Measurements from ENCODE around the gene LDLRAD2. TPM values are rescaled to one million over a fixed set of nuclear protein-coding genes. Genes with fewer than 3 reads are reported as not detected.

Gene LDLRAD2
- total RNA-seq, 1 experiment from 2014 or later, result not detected

DNA sequence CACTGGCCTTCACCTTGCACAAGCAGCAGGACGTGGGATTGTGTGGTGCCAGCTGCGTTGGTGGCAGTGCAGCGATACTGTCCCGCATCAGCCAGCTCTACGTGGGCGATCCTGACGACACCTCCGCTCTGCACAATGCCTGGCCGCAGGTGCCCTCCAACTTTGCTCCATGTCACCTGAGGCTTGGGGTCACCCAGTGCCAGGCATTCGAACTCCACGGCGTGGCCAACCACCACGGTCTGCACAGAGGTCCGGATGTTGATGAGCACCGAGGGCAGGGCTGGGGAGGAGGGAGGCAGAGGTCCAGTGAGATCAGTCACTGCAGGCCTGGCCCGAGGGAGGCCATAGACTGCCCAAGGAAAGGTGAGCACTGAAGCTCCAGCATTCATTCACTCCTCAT lies 22.6 kb downstream of the LDLRAD2 start:
- no peak overlapping the region for H3K4me3 ChIP-seq (replicated peaks in 1 of 2; ENCODE audit: low read depth in 1 of 2, low read length in 2 of 2)
- RAD21 ChIA-PET (ENCODE audit: low non-redundant PET in 1 of 2, low total read pairs in 2 of 2, uncharacterized antibody in 2 of 2, unreplicated experiment in 2 of 2), result no interaction called here
- no TSS peak for BruUV-seq (replicated peaks)
- no peaks in the 10 kb centered on the region for H4K20me1 ChIP-seq (ENCODE audit: insufficient read depth)
- no peak overlapping the region for H3K4me2 ChIP-seq (ENCODE audit: low read length)
- TF ChIP-seq FOSL1 (IDR thresholded peaks at IDR 0.05; ENCODE audit: low read depth) (no peak), POLR2A (IDR thresholded peaks at IDR 0.05; ENCODE audit: borderline replicate concordance, extremely low read depth, insufficient read depth, insufficient read length) (no peak), CBX3 (IDR thresholded peaks at IDR 0.05; ENCODE audit: low read depth) (no peak), ZFX (IDR thresholded peaks at IDR 0.05) (no peak), POLR2AphosphoS5 (IDR thresholded peaks at IDR 0.05; ENCODE audit: low read depth, low read length) (no peak), JUND (IDR thresholded peaks at IDR 0.05) (no peak), SP1 (IDR thresholded peaks at IDR 0.05; ENCODE audit: low read depth) (no peak), SRF (IDR thresholded peaks at IDR 0.05; ENCODE audit: low read depth) (no peak), TCF7L2 (IDR thresholded peaks at IDR 0.05; ENCODE audit: borderline replicate concordance, extremely low read depth, insufficient read depth, insufficient read length) (no peak), EZH2phosphoT487 (IDR thresholded peaks at IDR 0.05; ENCODE audit: borderline replicate concordance) (no peak), ELF1 (IDR thresholded peaks at IDR 0.05; ENCODE audit: borderline replicate concordance, low read depth) (no peak), YY1 (IDR thresholded peaks at IDR 0.05; ENCODE audit: extremely low read depth, insufficient replicate concordance, low read depth, low read length) (no peak), RAD21 (IDR thresholded peaks at IDR 0.05; ENCODE audit: low read depth) (no peak), ZNF274 (IDR thresholded peaks at IDR 0.05; ENCODE audit: low read depth, low read length) (no peak), SIN3A (IDR thresholded peaks at IDR 0.05; ENCODE audit: low read depth) (no peak), CEBPB (IDR thresholded peaks at IDR 0.05; ENCODE audit: low read depth) (no peak)
- TF ChIP-seq, protein P1, sequence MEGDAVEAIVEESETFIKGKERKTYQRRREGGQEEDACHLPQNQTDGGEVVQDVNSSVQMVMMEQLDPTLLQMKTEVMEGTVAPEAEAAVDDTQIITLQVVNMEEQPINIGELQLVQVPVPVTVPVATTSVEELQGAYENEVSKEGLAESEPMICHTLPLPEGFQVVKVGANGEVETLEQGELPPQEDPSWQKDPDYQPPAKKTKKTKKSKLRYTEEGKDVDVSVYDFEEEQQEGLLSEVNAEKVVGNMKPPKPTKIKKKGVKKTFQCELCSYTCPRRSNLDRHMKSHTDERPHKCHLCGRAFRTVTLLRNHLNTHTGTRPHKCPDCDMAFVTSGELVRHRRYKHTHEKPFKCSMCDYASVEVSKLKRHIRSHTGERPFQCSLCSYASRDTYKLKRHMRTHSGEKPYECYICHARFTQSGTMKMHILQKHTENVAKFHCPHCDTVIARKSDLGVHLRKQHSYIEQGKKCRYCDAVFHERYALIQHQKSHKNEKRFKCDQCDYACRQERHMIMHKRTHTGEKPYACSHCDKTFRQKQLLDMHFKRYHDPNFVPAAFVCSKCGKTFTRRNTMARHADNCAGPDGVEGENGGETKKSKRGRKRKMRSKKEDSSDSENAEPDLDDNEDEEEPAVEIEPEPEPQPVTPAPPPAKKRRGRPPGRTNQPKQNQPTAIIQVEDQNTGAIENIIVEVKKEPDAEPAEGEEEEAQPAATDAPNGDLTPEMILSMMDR (IDR thresholded peaks at IDR 0.05 in 2 of 3, conservative IDR thresholded peaks at IDR 0.05 in 1 of 3; ENCODE audit: borderline replicate concordance in 1 of 3, insufficient read depth in 1 of 3, low read depth in 2 of 3, low read length in 2 of 3), result no peak
- TF ChIP-seq, protein P2, sequence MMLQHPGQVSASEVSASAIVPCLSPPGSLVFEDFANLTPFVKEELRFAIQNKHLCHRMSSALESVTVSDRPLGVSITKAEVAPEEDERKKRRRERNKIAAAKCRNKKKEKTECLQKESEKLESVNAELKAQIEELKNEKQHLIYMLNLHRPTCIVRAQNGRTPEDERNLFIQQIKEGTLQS (IDR thresholded peaks at IDR 0.05), result no peak
- TF ChIP-seq, protein P3, sequence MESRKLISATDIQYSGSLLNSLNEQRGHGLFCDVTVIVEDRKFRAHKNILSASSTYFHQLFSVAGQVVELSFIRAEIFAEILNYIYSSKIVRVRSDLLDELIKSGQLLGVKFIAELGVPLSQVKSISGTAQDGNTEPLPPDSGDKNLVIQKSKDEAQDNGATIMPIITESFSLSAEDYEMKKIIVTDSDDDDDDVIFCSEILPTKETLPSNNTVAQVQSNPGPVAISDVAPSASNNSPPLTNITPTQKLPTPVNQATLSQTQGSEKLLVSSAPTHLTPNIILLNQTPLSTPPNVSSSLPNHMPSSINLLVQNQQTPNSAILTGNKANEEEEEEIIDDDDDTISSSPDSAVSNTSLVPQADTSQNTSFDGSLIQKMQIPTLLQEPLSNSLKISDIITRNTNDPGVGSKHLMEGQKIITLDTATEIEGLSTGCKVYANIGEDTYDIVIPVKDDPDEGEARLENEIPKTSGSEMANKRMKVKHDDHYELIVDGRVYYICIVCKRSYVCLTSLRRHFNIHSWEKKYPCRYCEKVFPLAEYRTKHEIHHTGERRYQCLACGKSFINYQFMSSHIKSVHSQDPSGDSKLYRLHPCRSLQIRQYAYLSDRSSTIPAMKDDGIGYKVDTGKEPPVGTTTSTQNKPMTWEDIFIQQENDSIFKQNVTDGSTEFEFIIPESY (IDR thresholded peaks at IDR 0.05; ENCODE audit: extremely low read depth, insufficient replicate concordance, low read length), result no peak
- DNase-seq (ENCODE audit: low read depth, low spot score) (no peak), ATAC-seq (no peak)
- intact Hi-C loops (cut with micrococcal nuclease), result no loop called here
- H2AFZ ChIP-seq (ENCODE audit: low read depth, low read length, poor library complexity, severe bottlenecking), result no peak overlapping the region
- peaks cover 0 to 8% of the 10 kb centered on the region in 2 experiments; a peak in 3 of 4 replicates for H3K36me3 ChIP-seq (ENCODE audit: control insufficient read depth in 1 of 2, insufficient read depth in 2 of 2, low read length in 2 of 2)
- H3K27ac ChIP-seq (ENCODE audit: low read depth, low read length), result no peak overlapping the region
- CTCF ChIA-PET, result no interaction called here
- POLR2A ChIA-PET, result no interaction called here
- no peaks in the 10 kb centered on the region for H3K4me1 ChIP-seq (ENCODE audit: control insufficient read depth in 1 of 2, insufficient read depth in 2 of 2, low read length in 2 of 2)
- H3K27me3 ChIP-seq (ENCODE audit: insufficient read depth, low read length), result no peaks in the 10 kb centered on the region
- H3K9ac ChIP-seq (ENCODE audit: low read length), result no peak overlapping the region
- no peaks in the 10 kb centered on the region for H3K79me2 ChIP-seq (ENCODE audit: insufficient read depth, low read length)
- H3K9me3 ChIP-seq (ENCODE audit: control insufficient read depth in 1 of 2, insufficient read depth in 1 of 2, low read depth in 1 of 2, low read length in 2 of 2), result peaks cover 0 to 5% of the 10 kb centered on the region in 2 experiments; a peak in 1 of 4 replicates
- H3K9me2 ChIP-seq (ENCODE audit: insufficient read depth), result no peaks in the 10 kb centered on the region

Measured in HCT116 (cell line).